Measurements from ENCODE around the gene BORCS6. TPM values are rescaled to one million over a fixed set of nuclear protein-coding genes. Genes with fewer than 3 reads are reported as not detected.

BORCS6 gene
- total and polyA plus RNA-seq, 2 of the 13 experiments (the other 11 are each of a cell fraction or from before 2014, with no cell fraction given), result 2.0 to 5.1 TPM

DNA sequence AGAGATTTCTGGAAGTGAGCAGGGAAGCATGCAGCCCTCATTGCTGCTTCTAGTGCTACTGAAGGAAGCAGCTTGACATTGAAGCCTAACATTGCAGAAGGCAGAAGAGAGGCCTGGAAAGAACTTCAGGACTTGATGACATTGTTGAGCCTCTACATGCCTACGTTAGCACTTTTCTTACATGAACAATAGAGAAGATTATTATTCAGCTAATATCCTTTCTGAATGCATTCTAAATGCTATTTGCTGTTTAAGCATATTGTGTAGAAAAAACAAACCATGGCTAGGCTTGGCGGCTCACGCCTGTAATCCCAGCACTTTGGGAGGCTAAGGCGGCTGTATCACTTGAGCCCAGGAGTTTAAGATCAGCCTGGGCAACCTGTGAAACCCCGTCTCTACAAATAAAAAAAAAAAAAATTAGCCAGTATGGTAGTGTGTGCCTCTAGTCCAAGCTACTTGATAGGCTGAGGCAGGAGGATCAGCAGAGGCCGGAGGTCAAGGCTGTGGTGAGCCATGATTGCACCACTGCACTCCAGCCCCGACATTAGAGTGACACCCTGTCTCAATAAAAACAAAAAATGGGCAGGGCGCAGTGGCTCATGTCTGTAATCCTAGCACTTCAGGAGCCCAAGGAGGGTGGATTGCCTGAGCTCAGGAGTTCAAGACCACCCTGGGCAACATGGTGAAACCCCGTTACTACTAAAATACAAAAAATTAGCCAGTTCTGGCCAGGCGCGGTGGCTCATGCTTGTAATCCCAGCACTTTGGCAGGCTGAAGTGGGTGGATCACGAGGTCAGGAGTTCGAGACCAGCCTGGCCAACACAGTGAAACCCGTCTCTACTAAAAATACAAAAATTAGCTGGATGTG, 22.6 kb upstream of the BORCS6 start (continued):
- TF ChIP-seq, protein P1, sequence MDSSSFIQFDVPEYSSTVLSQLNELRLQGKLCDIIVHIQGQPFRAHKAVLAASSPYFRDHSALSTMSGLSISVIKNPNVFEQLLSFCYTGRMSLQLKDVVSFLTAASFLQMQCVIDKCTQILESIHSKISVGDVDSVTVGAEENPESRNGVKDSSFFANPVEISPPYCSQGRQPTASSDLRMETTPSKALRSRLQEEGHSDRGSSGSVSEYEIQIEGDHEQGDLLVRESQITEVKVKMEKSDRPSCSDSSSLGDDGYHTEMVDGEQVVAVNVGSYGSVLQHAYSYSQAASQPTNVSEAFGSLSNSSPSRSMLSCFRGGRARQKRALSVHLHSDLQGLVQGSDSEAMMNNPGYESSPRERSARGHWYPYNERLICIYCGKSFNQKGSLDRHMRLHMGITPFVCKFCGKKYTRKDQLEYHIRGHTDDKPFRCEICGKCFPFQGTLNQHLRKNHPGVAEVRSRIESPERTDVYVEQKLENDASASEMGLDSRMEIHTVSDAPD (CRISPR knock-in tag; IDR thresholded peaks at IDR 0.05), result no peak
- TF ChIP-seq ZNF790 (CRISPR knock-in tag; IDR thresholded peaks at IDR 0.05; ENCODE audit: borderline replicate concordance) (no peak), ZNF460 (CRISPR knock-in tag; IDR thresholded peaks at IDR 0.05; ENCODE audit: borderline replicate concordance) (no peak), CHD4 (IDR thresholded peaks at IDR 0.05; ENCODE audit: borderline replicate concordance, low read length) (peak; percentile 79; the same call in 1 of the 2 replicates), NR2F6 (IDR thresholded peaks at IDR 0.05) (peak; percentile 97), NR2F6 (CRISPR knock-in tag; IDR thresholded peaks at IDR 0.05) (peak; percentile 98), PITX1 (CRISPR knock-in tag; IDR thresholded peaks at IDR 0.05) (peak; percentile 81), PRMT3 (CRISPR knock-in tag; IDR thresholded peaks at IDR 0.05; ENCODE audit: borderline replicate concordance, low read depth) (no peak), ZNF572 (CRISPR knock-in tag; IDR thresholded peaks at IDR 0.05) (no peak), FOXC1 (CRISPR knock-in tag; IDR thresholded peaks at IDR 0.05; ENCODE audit: borderline replicate concordance) (no peak), SAP130 (CRISPR knock-in tag; IDR thresholded peaks at IDR 0.05; ENCODE audit: low read depth) (peak; percentile 72), CREB1 (IDR thresholded peaks at IDR 0.05) (no peak), CREB1 (CRISPR knock-in tag; IDR thresholded peaks at IDR 0.05) (peak; percentile 42; the same call in 1 of the 2 replicates), TEAD3 (CRISPR knock-in tag; optimal IDR thresholded peaks at IDR 0.05; ENCODE audit: borderline replicate concordance) (peak; percentile 36), SP4 (CRISPR knock-in tag; IDR thresholded peaks at IDR 0.05) (peak; percentile 41; the same call in 1 of the 2 replicates)
- TF ChIP-seq, protein P2, sequence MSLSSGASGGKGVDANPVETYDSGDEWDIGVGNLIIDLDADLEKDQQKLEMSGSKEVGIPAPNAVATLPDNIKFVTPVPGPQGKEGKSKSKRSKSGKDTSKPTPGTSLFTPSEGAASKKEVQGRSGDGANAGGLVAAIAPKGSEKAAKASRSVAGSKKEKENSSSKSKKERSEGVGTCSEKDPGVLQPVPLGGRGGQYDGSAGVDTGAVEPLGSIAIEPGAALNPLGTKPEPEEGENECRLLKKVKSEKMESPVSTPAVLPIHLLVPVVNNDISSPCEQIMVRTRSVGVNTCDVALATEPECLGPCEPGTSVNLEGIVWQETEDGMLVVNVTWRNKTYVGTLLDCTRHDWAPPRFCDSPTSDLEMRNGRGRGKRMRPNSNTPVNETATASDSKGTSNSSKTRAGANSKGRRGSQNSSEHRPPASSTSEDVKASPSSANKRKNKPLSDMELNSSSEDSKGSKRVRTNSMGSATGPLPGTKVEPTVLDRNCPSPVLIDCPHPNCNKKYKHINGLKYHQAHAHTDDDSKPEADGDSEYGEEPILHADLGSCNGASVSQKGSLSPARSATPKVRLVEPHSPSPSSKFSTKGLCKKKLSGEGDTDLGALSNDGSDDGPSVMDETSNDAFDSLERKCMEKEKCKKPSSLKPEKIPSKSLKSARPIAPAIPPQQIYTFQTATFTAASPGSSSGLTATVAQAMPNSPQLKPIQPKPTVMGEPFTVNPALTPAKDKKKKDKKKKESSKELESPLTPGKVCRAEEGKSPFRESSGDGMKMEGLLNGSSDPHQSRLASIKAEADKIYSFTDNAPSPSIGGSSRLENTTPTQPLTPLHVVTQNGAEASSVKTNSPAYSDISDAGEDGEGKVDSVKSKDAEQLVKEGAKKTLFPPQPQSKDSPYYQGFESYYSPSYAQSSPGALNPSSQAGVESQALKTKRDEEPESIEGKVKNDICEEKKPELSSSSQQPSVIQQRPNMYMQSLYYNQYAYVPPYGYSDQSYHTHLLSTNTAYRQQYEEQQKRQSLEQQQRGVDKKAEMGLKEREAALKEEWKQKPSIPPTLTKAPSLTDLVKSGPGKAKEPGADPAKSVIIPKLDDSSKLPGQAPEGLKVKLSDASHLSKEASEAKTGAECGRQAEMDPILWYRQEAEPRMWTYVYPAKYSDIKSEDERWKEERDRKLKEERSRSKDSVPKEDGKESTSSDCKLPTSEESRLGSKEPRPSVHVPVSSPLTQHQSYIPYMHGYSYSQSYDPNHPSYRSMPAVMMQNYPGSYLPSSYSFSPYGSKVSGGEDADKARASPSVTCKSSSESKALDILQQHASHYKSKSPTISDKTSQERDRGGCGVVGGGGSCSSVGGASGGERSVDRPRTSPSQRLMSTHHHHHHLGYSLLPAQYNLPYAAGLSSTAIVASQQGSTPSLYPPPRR (CRISPR knock-in tag; IDR thresholded peaks at IDR 0.05; ENCODE audit: borderline replicate concordance), result peak; percentile 64; the same call in 1 of the 2 replicates
- TF ChIP-seq, protein P3, sequence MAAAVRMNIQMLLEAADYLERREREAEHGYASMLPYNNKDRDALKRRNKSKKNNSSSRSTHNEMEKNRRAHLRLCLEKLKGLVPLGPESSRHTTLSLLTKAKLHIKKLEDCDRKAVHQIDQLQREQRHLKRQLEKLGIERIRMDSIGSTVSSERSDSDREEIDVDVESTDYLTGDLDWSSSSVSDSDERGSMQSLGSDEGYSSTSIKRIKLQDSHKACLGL (CRISPR knock-in tag; IDR thresholded peaks at IDR 0.05), result no peak
- TF ChIP-seq, protein P4, sequence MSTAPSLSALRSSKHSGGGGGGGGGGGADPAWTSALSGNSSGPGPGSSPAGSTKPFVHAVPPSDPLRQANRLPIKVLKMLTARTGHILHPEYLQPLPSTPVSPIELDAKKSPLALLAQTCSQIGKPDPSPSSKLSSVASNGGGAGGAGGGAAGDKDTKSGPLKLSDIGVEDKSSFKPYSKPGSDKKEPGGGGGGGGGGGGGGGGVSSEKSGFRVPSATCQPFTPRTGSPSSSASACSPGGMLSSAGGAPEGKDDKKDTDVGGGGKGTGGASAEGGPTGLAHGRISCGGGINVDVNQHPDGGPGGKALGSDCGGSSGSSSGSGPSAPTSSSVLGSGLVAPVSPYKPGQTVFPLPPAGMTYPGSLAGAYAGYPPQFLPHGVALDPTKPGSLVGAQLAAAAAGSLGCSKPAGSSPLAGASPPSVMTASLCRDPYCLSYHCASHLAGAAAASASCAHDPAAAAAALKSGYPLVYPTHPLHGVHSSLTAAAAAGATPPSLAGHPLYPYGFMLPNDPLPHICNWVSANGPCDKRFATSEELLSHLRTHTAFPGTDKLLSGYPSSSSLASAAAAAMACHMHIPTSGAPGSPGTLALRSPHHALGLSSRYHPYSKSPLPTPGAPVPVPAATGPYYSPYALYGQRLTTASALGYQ (CRISPR knock-in tag; IDR thresholded peaks at IDR 0.05), result no peak
- TF ChIP-seq, protein P5, sequence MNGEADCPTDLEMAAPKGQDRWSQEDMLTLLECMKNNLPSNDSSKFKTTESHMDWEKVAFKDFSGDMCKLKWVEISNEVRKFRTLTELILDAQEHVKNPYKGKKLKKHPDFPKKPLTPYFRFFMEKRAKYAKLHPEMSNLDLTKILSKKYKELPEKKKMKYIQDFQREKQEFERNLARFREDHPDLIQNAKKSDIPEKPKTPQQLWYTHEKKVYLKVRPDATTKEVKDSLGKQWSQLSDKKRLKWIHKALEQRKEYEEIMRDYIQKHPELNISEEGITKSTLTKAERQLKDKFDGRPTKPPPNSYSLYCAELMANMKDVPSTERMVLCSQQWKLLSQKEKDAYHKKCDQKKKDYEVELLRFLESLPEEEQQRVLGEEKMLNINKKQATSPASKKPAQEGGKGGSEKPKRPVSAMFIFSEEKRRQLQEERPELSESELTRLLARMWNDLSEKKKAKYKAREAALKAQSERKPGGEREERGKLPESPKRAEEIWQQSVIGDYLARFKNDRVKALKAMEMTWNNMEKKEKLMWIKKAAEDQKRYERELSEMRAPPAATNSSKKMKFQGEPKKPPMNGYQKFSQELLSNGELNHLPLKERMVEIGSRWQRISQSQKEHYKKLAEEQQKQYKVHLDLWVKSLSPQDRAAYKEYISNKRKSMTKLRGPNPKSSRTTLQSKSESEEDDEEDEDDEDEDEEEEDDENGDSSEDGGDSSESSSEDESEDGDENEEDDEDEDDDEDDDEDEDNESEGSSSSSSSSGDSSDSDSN (CRISPR knock-in tag; IDR thresholded peaks at IDR 0.05), result peak; percentile 58

All from HepG2 (cell line).